ENCODE data around the gene IGF2BP2. TPM values are rescaled to one million over a fixed set of nuclear protein-coding genes. Genes with fewer than 3 reads are reported as not detected.

The IGF2BP2 gene
- total RNA-seq, 1 experiment from 2014 or later, result 133 TPM

DNA sequence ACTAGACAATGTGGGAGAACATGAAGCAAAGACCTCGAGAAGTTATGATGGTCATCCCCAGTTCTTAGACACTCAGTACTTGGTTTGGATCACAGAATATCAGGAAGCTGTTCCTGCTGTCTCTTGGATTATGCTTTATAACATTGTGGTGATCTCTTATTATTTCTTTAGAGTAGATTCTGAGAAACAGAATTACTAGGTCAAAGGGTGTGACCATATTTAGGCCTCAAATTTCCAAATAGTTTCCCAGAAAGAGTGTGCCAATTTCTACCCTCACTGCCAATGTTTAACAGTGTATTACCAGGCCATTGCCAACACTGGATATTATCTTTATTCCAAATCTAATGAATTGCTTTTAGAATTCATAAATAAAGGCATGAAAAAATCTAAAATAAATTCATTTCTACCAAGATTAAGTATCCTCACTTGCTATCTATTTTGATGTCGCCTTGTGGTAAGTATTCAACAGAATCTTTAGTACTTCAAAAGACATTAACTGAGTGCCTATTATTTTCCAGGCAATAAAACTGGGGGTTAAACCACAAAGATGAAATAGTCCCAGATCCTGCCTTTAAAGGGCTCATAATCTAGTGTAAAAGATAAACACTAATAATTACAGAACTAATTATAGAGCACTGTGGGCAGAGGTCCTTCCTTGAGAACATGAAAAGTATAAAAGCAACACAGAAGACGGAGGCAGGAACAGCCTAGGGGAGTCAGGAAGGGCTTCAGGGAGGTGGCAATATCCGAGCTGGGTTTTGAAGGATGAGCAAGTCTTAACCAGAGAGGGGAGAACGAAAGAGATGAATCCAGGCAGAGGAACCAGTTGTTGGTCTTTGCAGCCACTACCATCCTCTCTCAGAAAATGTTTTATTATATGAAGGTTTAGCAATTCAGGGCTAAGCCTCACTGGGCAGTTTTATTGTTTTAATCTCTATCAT is 86.8 kb downstream of the IGF2BP2 start:
- Mint-ChIP-seq H3K4me3 (no peak overlapping the region), H3K27me3 (ENCODE audit: low read depth) (no peaks in the 10 kb centered on the region), H3K9me3 (no peaks in the 10 kb centered on the region), H3K4me1 (peaks cover 63% of the 10 kb centered on the region), H3K27ac (peak overlapping the region; percentile 9; the same call in 1 of the 2 replicates), H3K36me3 (no peaks in the 10 kb centered on the region)
- DNase-seq (ENCODE audit: low spot score), result no peak
- CTCF ChIA-PET, result interaction anchor here (1.3 to 2.4 kb wide), 3 partner anchors 30 to 78 kb away, joined by 3 to 17 read pairs (median 14); no protein-coding TSS in a partner anchor
- ATAC-seq, result no peak
- POLR2A ChIA-PET, result no interaction called here
- TF ChIP-seq, protein P1, sequence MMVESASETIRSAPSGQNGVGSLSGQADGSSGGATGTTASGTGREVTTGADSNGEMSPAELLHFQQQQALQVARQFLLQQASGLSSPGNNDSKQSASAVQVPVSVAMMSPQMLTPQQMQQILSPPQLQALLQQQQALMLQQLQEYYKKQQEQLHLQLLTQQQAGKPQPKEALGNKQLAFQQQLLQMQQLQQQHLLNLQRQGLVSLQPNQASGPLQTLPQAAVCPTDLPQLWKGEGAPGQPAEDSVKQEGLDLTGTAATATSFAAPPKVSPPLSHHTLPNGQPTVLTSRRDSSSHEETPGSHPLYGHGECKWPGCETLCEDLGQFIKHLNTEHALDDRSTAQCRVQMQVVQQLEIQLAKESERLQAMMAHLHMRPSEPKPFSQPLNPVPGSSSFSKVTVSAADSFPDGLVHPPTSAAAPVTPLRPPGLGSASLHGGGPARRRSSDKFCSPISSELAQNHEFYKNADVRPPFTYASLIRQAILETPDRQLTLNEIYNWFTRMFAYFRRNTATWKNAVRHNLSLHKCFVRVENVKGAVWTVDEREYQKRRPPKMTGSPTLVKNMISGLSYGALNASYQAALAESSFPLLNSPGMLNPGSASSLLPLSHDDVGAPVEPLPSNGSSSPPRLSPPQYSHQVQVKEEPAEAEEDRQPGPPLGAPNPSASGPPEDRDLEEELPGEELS (CRISPR knock-in tag; IDR thresholded peaks at IDR 0.05), result no peak

DNA sequence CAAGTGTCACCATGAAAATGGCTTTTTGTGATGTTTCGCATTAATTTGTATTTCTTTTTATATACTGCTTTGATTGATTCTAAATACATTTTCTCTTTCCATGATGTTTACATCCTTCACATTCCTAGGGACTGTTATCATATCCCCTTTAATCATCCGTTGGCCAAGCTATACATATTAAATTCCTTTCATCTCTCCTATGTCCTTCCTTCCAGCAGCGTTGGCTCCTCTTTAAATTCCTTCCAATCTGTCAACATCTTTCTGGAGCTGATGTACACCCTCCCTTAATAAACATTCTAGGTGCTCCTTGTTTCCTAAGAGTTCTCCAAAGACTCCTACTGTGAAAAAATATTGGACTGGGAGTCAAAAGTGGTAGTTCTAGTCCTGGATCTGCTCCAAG is 87.8 kb downstream of the IGF2BP2 start:
- Mint-ChIP-seq H3K4me1 (peaks cover 73% of the 10 kb centered on the region), H3K4me3 (no peak overlapping the region), H3K27me3 (ENCODE audit: low read depth) (no peaks in the 10 kb centered on the region), H3K27ac (no peak overlapping the region), H3K36me3 (no peaks in the 10 kb centered on the region), H3K9me3 (no peaks in the 10 kb centered on the region)
- ChIA-PET CTCF (interaction anchor here (1.0 to 10.0 kb wide), 5 partner anchors 10 to 76 kb away, joined by 3 to 79 read pairs (median 4); no protein-coding TSS in a partner anchor), POLR2A (interaction anchor here (0.5 to 1.3 kb wide), 2 partner anchors 48 to 176 kb away, joined by 3 to 4 read pairs; no protein-coding TSS in a partner anchor)
- DNase-seq (ENCODE audit: low spot score), result no peak
- ATAC-seq, result no peak
- TF ChIP-seq CBFB (CRISPR knock-in tag; IDR thresholded peaks at IDR 0.05; ENCODE audit: low read depth), result no peak
- TF ChIP-seq JAZF1 (CRISPR knock-in tag; IDR thresholded peaks at IDR 0.05), result no peak
- no peak for TF ChIP-seq ZNF317 (CRISPR knock-in tag; IDR thresholded peaks at IDR 0.05; ENCODE audit: borderline replicate concordance, low read depth)
- TF ChIP-seq PRRX2 (CRISPR knock-in tag; IDR thresholded peaks at IDR 0.05), result no peak
- TF ChIP-seq, protein P2, sequence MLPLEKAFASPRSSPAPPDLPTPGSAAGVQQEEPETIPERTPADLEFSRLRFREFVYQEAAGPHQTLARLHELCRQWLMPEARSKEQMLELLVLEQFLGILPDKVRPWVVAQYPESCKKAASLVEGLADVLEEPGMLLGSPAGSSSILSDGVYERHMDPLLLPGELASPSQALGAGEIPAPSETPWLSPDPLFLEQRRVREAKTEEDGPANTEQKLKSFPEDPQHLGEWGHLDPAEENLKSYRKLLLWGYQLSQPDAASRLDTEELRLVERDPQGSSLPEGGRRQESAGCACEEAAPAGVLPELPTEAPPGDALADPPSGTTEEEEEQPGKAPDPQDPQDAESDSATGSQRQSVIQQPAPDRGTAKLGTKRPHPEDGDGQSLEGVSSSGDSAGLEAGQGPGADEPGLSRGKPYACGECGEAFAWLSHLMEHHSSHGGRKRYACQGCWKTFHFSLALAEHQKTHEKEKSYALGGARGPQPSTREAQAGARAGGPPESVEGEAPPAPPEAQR (CRISPR knock-in tag; IDR thresholded peaks at IDR 0.05), result no peak
- no peak for TF ChIP-seq ZNF396 (CRISPR knock-in tag; IDR thresholded peaks at IDR 0.05; ENCODE audit: borderline replicate concordance)
- TF ChIP-seq SOX15 (CRISPR knock-in tag; IDR thresholded peaks at IDR 0.05), result no peak
- TF ChIP-seq FOXP1 (CRISPR knock-in tag; IDR thresholded peaks at IDR 0.05; ENCODE audit: borderline replicate concordance), result no peak
- TF ChIP-seq, protein P3, sequence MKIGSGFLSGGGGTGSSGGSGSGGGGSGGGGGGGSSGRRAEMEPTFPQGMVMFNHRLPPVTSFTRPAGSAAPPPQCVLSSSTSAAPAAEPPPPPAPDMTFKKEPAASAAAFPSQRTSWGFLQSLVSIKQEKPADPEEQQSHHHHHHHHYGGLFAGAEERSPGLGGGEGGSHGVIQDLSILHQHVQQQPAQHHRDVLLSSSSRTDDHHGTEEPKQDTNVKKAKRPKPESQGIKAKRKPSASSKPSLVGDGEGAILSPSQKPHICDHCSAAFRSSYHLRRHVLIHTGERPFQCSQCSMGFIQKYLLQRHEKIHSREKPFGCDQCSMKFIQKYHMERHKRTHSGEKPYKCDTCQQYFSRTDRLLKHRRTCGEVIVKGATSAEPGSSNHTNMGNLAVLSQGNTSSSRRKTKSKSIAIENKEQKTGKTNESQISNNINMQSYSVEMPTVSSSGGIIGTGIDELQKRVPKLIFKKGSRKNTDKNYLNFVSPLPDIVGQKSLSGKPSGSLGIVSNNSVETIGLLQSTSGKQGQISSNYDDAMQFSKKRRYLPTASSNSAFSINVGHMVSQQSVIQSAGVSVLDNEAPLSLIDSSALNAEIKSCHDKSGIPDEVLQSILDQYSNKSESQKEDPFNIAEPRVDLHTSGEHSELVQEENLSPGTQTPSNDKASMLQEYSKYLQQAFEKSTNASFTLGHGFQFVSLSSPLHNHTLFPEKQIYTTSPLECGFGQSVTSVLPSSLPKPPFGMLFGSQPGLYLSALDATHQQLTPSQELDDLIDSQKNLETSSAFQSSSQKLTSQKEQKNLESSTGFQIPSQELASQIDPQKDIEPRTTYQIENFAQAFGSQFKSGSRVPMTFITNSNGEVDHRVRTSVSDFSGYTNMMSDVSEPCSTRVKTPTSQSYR (CRISPR knock-in tag; IDR thresholded peaks at IDR 0.05), result no peak

DNA sequence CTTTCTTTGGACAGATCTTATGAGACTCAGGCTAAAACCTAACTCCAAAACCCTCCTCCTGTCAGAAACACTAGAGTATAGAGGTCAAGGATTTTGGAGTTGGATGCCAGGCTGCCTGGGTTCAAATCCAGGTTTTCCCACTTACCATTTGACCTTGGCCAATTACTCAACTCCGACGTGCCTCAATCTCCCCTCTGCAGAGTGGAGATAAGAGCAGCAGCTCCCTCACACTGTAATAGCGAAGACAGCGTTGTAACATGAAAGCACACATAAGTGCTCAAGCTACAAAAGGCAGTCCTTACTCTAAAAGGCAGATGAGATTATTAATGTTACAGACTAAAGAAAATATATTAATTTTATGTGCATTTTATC is 90.1 kb downstream of the IGF2BP2 start:
- Mint-ChIP-seq H3K27me3 (ENCODE audit: low read depth) (no peaks in the 10 kb centered on the region), H3K4me1 (peaks cover 64% of the 10 kb centered on the region), H3K27ac (peak overlapping the region; percentile 95), H3K4me3 (no peak overlapping the region), H3K36me3 (peaks cover 2% of the 10 kb centered on the region; the same call in 1 of the 2 replicates), H3K9me3 (no peaks in the 10 kb centered on the region)
- TF ChIP-seq ZNF121 (CRISPR knock-in tag; IDR thresholded peaks at IDR 0.05) (no peak), MXD4 (CRISPR knock-in tag; IDR thresholded peaks at IDR 0.05; ENCODE audit: borderline replicate concordance) (no peak)
- TF ChIP-seq, protein P4, sequence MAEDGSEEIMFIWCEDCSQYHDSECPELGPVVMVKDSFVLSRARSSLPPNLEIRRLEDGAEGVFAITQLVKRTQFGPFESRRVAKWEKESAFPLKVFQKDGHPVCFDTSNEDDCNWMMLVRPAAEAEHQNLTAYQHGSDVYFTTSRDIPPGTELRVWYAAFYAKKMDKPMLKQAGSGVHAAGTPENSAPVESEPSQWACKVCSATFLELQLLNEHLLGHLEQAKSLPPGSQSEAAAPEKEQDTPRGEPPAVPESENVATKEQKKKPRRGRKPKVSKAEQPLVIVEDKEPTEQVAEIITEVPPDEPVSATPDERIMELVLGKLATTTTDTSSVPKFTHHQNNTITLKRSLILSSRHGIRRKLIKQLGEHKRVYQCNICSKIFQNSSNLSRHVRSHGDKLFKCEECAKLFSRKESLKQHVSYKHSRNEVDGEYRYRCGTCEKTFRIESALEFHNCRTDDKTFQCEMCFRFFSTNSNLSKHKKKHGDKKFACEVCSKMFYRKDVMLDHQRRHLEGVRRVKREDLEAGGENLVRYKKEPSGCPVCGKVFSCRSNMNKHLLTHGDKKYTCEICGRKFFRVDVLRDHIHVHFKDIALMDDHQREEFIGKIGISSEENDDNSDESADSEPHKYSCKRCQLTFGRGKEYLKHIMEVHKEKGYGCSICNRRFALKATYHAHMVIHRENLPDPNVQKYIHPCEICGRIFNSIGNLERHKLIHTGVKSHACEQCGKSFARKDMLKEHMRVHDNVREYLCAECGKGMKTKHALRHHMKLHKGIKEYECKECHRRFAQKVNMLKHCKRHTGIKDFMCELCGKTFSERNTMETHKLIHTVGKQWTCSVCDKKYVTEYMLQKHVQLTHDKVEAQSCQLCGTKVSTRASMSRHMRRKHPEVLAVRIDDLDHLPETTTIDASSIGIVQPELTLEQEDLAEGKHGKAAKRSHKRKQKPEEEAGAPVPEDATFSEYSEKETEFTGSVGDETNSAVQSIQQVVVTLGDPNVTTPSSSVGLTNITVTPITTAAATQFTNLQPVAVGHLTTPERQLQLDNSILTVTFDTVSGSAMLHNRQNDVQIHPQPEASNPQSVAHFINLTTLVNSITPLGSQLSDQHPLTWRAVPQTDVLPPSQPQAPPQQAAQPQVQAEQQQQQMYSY (CRISPR knock-in tag; IDR thresholded peaks at IDR 0.05), result peak; percentile 78
- POLR2A ChIA-PET, result interaction anchor here (0.9 to 1.3 kb wide), 2 partner anchors 24 to 88 kb away, joined by 3 to 5 read pairs; no protein-coding TSS in a partner anchor
- CTCF ChIA-PET, result interaction anchor here (0.7 to 10.0 kb wide), 24 partner anchors 15 to 190 kb away, joined by 3 to 79 read pairs (median 6); no protein-coding TSS in a partner anchor
- ATAC-seq (no peak), DNase-seq (ENCODE audit: low spot score) (no peak)

Data from WTC11 (cell line).